Neural progenitor cell (in vitro differentiated cells): ENCODE results near the gene RAB11FIP3. TPM values are rescaled to one million over a fixed set of nuclear protein-coding genes. Genes with fewer than 3 reads are reported as not detected.

ENCODE experiments used
- DNase-seq: peaks from one replicate; pipeline ENCODE4 v3.0.0-alpha.2; 2016; ENCODE audit warnings: low spot score
- H2AFZ ChIP-seq: fragments of 200-600 bp; sonication (generic); replicated peaks from 2 replicates; pipeline ENCODE4 v1.6.1; 2016; ENCODE audit warnings: antibody characterized with exemption
- H3F3A ChIP-seq: fragments of 200-600 bp; sonication (generic); 2 replicates; pipeline ENCODE4 v1.6.1; 2016; ENCODE audit warnings: antibody characterized with exemption, low read depth
- H3K27ac ChIP-seq: fragments of 200-600 bp; sonication (generic); 2 replicates; pipeline ENCODE4 v1.5.1; 2016; ENCODE audit warnings: mild to moderate bottlenecking
- H3K27me3 ChIP-seq: fragments of 200-600 bp; sonication (generic); 2 replicates; pipeline ENCODE4 v1.6.1; 2016; ENCODE audit warnings: mild to moderate bottlenecking, moderate library complexity
- H3K36me3 ChIP-seq: fragments of 200-600 bp; sonication (generic); 2 replicates; pipeline ENCODE4 v1.5.1; 2016
- H3K4me1 ChIP-seq: fragments of 200-600 bp; sonication (generic); 2 replicates; pipeline ENCODE4 v1.6.1; 2016; ENCODE audit warnings: mixed run types
- H3K4me2 ChIP-seq: fragments of 200-600 bp; sonication (generic); 2 replicates; pipeline ENCODE4 v1.6.1; 2016
- H3K4me3 ChIP-seq: fragments of 200-600 bp; sonication (generic); 2 replicates; pipeline ENCODE4 v1.5.1; 2016
- H3K79me2 ChIP-seq: fragments of 200-600 bp; sonication (generic); 2 replicates; pipeline ENCODE4 v1.6.1; 2016; ENCODE audit warnings: low read depth
- H3K9ac ChIP-seq: fragments of 200-600 bp; sonication (generic); 2 replicates; pipeline ENCODE4 v1.6.1; 2016
- H3K9me3 ChIP-seq: fragments of 200-600 bp; sonication (generic); 2 replicates; pipeline ENCODE4 v1.5.1; 2016; ENCODE audit warnings: low read depth
- H4K20me1 ChIP-seq: fragments of 200-600 bp; sonication (generic); 2 replicates; pipeline ENCODE4 v1.6.1; 2016; ENCODE audit warnings: low read depth
- H3K27ac Mint-ChIP-seq: 3 replicates; pipeline ENCODE4 v1.8.0; 2021; ENCODE audit warnings: mixed read lengths
- H3K27me3 Mint-ChIP-seq: 2 replicates; pipeline ENCODE4 v1.8.0; 2022; ENCODE audit warnings: low read depth, mild to moderate bottlenecking, inconsistent platforms, moderate library complexity, mixed read lengths; ENCODE audit not compliant: insufficient read depth
- H3K36me3 Mint-ChIP-seq: 3 replicates; pipeline ENCODE4 v1.8.0; 2021; ENCODE audit warnings: mixed read lengths
- H3K4me1 Mint-ChIP-seq: 3 replicates; pipeline ENCODE4 v1.8.0; 2021; ENCODE audit warnings: mixed read lengths
- H3K4me3 Mint-ChIP-seq: 3 replicates; pipeline ENCODE4 v1.8.0; 2021; ENCODE audit warnings: mild to moderate bottlenecking, moderate library complexity, mixed read lengths
- H3K9me3 Mint-ChIP-seq: 3 replicates; pipeline ENCODE4 v1.8.0; 2020; ENCODE audit warnings: mixed read lengths
- EZH2 ChIP-seq: fragments of 200-600 bp; sonication (generic); IDR thresholded peaks from 2 replicates; pipeline ENCODE4 v1.6.1; 2017; ENCODE audit warnings: antibody characterized with exemption, mild to moderate bottlenecking, moderate library complexity
- EZH2phosphoT487 ChIP-seq: fragments of 200-600 bp; sonication (generic); IDR thresholded peaks from 2 replicates; pipeline ENCODE4 v1.6.1; 2017; ENCODE audit warnings: antibody characterized with exemption
- total RNA-seq: library from RNA; depleted of rRNA; stranded (reverse); fragments of >200 nt; gene quantifications from 2 replicates; pipeline ENCODE4 v1.2.3, GENCODE V29; 2015; ENCODE audit warnings: low replicate concordance
- TF ChIP-seq, protein P1 (sequence below): fragments of 200-600 bp; sonication (generic); IDR thresholded peaks from 2 replicates; pipeline ENCODE4 v1.5.1; 2017; ENCODE audit warnings: antibody characterized with exemption, mild to moderate bottlenecking

The RAB11FIP3 gene
- total RNA-seq, 1 donor from 2014 or later, result 15.5 TPM

DNA sequence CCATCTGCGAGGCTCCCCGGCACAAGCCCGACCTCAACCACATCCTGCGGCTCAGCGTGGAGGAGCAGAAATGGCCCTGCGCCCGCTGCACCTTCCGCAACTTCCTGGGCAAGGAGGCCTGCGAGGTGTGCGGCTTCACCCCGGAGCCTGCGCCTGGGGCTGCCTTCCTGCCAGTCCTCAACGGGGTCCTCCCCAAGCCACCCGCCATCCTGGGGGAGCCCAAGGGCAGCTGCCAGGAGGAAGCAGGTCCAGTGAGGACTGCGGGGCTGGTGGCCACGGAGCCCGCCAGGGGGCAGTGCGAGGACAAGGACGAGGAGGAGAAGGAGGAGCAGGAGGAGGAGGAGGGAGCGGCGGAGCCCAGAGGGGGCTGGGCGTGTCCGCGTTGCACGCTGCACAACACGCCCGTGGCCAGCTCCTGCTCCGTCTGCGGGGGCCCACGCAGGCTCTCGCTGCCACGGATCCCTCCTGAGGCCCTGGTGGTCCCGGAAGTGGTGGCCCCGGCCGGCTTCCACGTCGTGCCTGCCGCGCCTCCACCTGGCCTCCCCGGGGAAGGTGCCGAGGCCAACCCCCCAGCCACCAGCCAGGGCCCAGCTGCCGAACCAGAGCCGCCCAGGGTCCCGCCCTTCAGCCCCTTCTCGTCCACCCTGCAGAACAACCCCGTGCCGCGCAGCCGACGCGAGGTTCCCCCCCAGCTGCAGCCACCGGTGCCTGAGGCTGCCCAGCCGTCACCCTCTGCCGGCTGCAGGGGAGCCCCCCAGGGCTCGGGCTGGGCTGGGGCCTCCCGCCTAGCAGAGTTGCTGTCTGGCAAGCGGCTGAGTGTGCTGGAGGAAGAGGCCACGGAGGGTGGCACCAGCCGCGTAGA lies 121.7 kb downstream of the RAB11FIP3 start:
- peaks cover 11% of the 10 kb centered on the region for H4K20me1 ChIP-seq
- Mint-ChIP-seq H3K27ac (no peak overlapping the region), H3K4me1 (no peaks in the 10 kb centered on the region)

DNA sequence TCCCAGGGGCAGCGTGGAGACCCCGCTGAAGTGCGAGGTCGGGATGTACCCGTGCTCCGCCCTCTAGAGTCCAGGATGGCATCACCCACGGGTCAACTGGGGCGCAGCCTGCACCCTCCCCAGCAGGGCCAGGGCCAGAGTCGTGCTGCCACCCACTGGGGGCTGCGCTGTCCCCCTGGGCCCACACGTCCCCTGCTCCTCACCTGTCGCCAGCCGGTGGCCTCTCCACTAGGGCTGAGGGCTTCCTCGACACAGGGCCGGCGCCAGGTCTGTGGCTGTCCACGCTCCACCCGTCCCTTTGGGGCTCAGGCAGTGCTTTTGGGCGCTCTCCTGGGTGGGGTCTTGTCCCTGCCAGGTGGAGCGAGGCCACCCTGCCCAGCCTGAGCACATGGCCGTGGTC lies 123.1 kb downstream of the RAB11FIP3 start:
- Histone ChIP-seq H3K4me1 (no peaks in the 10 kb centered on the region), H4K20me1 (peaks cover 11% of the 10 kb centered on the region), H3K36me3 (no peaks in the 10 kb centered on the region), H3F3A (no peaks in the 10 kb centered on the region), H2AFZ (no peak overlapping the region), H3K4me3 (no peak overlapping the region), H3K27me3 (no peaks in the 10 kb centered on the region), H3K27ac (no peak overlapping the region), H3K9me3 (no peaks in the 10 kb centered on the region), H3K79me2 (no peaks in the 10 kb centered on the region), H3K9ac (no peak overlapping the region), H3K4me2 (no peak overlapping the region)
- Mint-ChIP-seq H3K27ac (no peak overlapping the region), H3K36me3 (no peaks in the 10 kb centered on the region), H3K4me1 (no peaks in the 10 kb centered on the region), H3K27me3 (peaks cover 2% of the 10 kb centered on the region), H3K9me3 (no peaks in the 10 kb centered on the region), H3K4me3 (no peak overlapping the region)
- no peak for DNase-seq
- TF ChIP-seq, protein P1, sequence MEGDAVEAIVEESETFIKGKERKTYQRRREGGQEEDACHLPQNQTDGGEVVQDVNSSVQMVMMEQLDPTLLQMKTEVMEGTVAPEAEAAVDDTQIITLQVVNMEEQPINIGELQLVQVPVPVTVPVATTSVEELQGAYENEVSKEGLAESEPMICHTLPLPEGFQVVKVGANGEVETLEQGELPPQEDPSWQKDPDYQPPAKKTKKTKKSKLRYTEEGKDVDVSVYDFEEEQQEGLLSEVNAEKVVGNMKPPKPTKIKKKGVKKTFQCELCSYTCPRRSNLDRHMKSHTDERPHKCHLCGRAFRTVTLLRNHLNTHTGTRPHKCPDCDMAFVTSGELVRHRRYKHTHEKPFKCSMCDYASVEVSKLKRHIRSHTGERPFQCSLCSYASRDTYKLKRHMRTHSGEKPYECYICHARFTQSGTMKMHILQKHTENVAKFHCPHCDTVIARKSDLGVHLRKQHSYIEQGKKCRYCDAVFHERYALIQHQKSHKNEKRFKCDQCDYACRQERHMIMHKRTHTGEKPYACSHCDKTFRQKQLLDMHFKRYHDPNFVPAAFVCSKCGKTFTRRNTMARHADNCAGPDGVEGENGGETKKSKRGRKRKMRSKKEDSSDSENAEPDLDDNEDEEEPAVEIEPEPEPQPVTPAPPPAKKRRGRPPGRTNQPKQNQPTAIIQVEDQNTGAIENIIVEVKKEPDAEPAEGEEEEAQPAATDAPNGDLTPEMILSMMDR, result no peak
- TF ChIP-seq EZH2, result no peak
- no peak for TF ChIP-seq EZH2phosphoT487

More for the DNA sequence above, 121.7 kb downstream of the RAB11FIP3 start:
- H3K27me3 Mint-ChIP-seq, result peaks cover 4% of the 10 kb centered on the region
- Histone ChIP-seq H3F3A (no peaks in the 10 kb centered on the region), H2AFZ (no peak overlapping the region), H3K27ac (no peak overlapping the region), H3K4me3 (no peak overlapping the region), H3K36me3 (no peaks in the 10 kb centered on the region), H3K27me3 (no peaks in the 10 kb centered on the region), H3K4me2 (peak overlapping the region; percentile 22), H3K79me2 (no peaks in the 10 kb centered on the region), H3K9ac (no peak overlapping the region), H3K4me1 (no peaks in the 10 kb centered on the region), H3K9me3 (no peaks in the 10 kb centered on the region)
- DNase-seq, result peak; percentile 82
- TF ChIP-seq, protein P1, result peak; percentile 66
- no peak for TF ChIP-seq EZH2
- no peak for TF ChIP-seq EZH2phosphoT487
- no peak overlapping the region for H3K4me3 Mint-ChIP-seq
- no peaks in the 10 kb centered on the region for H3K9me3 Mint-ChIP-seq
- H3K36me3 Mint-ChIP-seq, result peaks cover 3% of the 10 kb centered on the region

DNA sequence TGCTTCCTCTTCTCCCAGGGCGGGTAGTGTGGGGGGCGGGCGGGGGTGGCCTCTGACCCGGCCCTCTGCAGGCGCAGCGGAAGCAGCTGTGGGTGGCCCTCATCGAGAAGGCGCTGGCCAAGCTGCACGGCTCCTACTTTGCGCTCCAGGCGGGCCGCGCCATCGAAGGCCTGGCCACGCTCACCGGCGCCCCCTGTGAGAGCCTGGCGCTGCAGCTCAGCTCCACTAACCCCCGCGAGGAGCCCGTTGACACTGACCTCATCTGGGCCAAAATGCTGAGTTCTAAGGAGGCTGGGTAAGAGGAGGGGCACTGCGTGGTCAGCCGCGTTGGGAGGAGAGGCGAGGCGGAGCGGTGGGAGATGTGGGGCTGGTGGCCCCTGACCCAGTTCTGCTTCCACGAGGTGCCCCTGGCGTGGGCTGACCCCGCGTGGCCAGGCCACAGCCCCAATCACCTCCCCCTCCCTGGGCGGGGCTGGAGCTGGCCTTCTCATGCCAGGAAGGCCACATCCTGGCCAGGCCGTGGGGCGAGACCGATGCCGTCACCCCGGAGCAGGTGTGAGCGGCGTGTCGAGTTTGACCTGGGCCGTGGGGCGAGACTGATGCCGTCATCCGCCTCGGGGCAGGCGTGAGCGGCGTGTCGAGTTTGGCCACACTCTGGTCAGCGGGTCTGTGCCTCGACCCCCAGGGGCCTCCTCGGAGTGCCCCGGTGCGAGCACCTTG lies 124.3 kb downstream of the RAB11FIP3 start:
- Mint-ChIP-seq H3K27ac (no peak overlapping the region), H3K27me3 (peaks cover 2% of the 10 kb centered on the region), H3K9me3 (no peaks in the 10 kb centered on the region), H3K4me1 (peaks cover 3% of the 10 kb centered on the region), H3K4me3 (no peak overlapping the region), H3K36me3 (no peaks in the 10 kb centered on the region)
- H3K4me3 ChIP-seq, result no peak overlapping the region
- H3K27ac ChIP-seq, result no peak overlapping the region
- no peaks in the 10 kb centered on the region for H3K9me3 ChIP-seq
- no peak overlapping the region for H2AFZ ChIP-seq
- DNase-seq, result peak; percentile 33
- H3K27me3 ChIP-seq, result no peaks in the 10 kb centered on the region
- H3K36me3 ChIP-seq, result no peaks in the 10 kb centered on the region
- H3K4me1 ChIP-seq, result no peaks in the 10 kb centered on the region
- peaks cover 4% of the 10 kb centered on the region for H3F3A ChIP-seq
- H3K79me2 ChIP-seq, result no peaks in the 10 kb centered on the region
- H3K4me2 ChIP-seq, result no peak overlapping the region
- TF ChIP-seq EZH2phosphoT487, result no peak
- TF ChIP-seq, protein P1, result peak; percentile 21
- H4K20me1 ChIP-seq, result peaks cover 11% of the 10 kb centered on the region
- no peak overlapping the region for H3K9ac ChIP-seq
